Ovary (tissue), 3 donors: ENCODE measurements around the gene CLECL1.

Source experiments
- CTCF ChIP-seq, 3 donors: fragments of 450-650 bp in 2 of 3; fragments of 200-600 bp in 1 of 3; IDR thresholded peaks; one replicate each; pipeline versions ENCODE4 v1.5.1 to v1.8.0; 2016 to 2022; ENCODE audit warnings: antibody characterized with exemption in 3 of 3, mild to moderate bottlenecking in 1 of 3
- POLR2A ChIP-seq: fragments of 450-650 bp; IDR thresholded peaks from one replicate; pipeline ENCODE4 v1.6.1; 2017; ENCODE audit warnings: antibody characterized with exemption, mild to moderate bottlenecking, moderate library complexity
- donor health status: DM: no; HTN: no; CAD: no.

GRCh38 chr12:9779209-9779608 lies 46.3 kb upstream of the CLECL1 start:
- no peak for TF ChIP-seq POLR2A
- no peak for TF ChIP-seq CTCF (IDR thresholded peaks at IDR 0.05)
